ENCODE data around the gene DNAAF5. TPM values are rescaled to one million over a fixed set of nuclear protein-coding genes. Genes with fewer than 3 reads are reported as not detected.

Gene DNAAF5
- total and polyA plus RNA-seq, 2 of the 4 experiments (the other 2 are of a cell fraction): 12.4 to 32.6 TPM

- intact Hi-C loops (cut with micrococcal nuclease): no loop called here
- WGBS, 2 experiments (ENCODE audit: extremely low coverage in 2 of 2, insufficient read length in 1 of 2): 94% methylated on average over 5 of the region's 9 CpGs; no CpG with 5 or more reads in 1 of the 2 experiments
Observed at GRCh38 chr7:779480-779879, 53.0 kb downstream of the DNAAF5 start.

More at GRCh38 chr7:779480-779879, 53.0 kb downstream of the DNAAF5 start:
- H2AFZ ChIP-seq (replicated peaks; ENCODE audit: low read length, poor library complexity): no peak overlapping the region
- ATAC-seq (ENCODE audit: low read depth): no peak
- in situ Hi-C loops (cut with MboI; ENCODE audit: low sequenced_read_pairs): loop anchor here (5.0 kb wide), 1 partner anchor 462 kb away; no protein-coding TSS in a partner anchor
- ChIA-PET POLR2A (ENCODE audit: unreplicated experiment) (no interaction called here), CTCF (interaction anchor here (0.6 kb wide), 1 partner anchor 566 kb away, joined by 3 read pairs; no protein-coding TSS in a partner anchor)
- H2BK120ac ChIP-seq (ENCODE audit: low read depth, low read length): no peak overlapping the region
- H4K91ac ChIP-seq (ENCODE audit: insufficient read depth, low read depth, low read length): no peak overlapping the region
- H2BK5ac ChIP-seq (ENCODE audit: low read depth, low read length, poor library complexity, severe bottlenecking): no peak overlapping the region
- H3K9me3 ChIP-seq (ENCODE audit: control insufficient read depth, insufficient read depth, low read length): no peaks in the 10 kb centered on the region
- H3K18ac ChIP-seq (ENCODE audit: low read depth, low read length): no peak overlapping the region
- no peak overlapping the region for H2BK15ac ChIP-seq (ENCODE audit: low read depth, low read length)
- peaks cover 3% of the 10 kb centered on the region; the same call in 1 of the 2 replicates for H3K9me1 ChIP-seq (ENCODE audit: insufficient read depth, low read length)
- no peak overlapping the region for H4K8ac ChIP-seq (ENCODE audit: low read depth in 2 of 2, low read length in 2 of 2)
- no peak overlapping the region for H4K5ac ChIP-seq (ENCODE audit: low read depth, low read length)
- H2BK20ac ChIP-seq (ENCODE audit: low read depth, low read length): no peak overlapping the region
- H3K14ac ChIP-seq (replicated peaks; ENCODE audit: low read depth, low read length): no peak overlapping the region
- BruUV-seq (replicated peaks): no TSS peak
- no peak overlapping the region for H2AK5ac ChIP-seq (ENCODE audit: low read depth, low read length)
- H3K23ac ChIP-seq (ENCODE audit: low read depth, low read length): no peak overlapping the region
- no peak overlapping the region for H3K56ac ChIP-seq (ENCODE audit: extremely low read depth, insufficient read depth, low read length)
- TF ChIP-seq POLR2A (IDR thresholded peaks at IDR 0.05; ENCODE audit: low read depth, low read length): no peak
- no peak for TF ChIP-seq MAFK (IDR thresholded peaks at IDR 0.05; ENCODE audit: low read depth, low read length)
- TF ChIP-seq RCOR1 (IDR thresholded peaks at IDR 0.05; ENCODE audit: insufficient replicate concordance, low read length): no peak
- TF ChIP-seq CTCF (conservative IDR thresholded peaks at IDR 0.05; ENCODE audit: low read depth, low read length): no peak
- TF ChIP-seq CEBPB (IDR thresholded peaks at IDR 0.05; ENCODE audit: low read depth, low read length): no peak
- no peak for TF ChIP-seq BHLHE40 (IDR thresholded peaks at IDR 0.05; ENCODE audit: low read depth, low read length)
- H3K27ac ChIP-seq (ENCODE audit: insufficient read depth, low read length): no peak overlapping the region
- no peak overlapping the region for H3K4me2 ChIP-seq (ENCODE audit: low read depth, low read length)
- no peak overlapping the region for H3K4me3 ChIP-seq (ENCODE audit: insufficient read depth, low read depth, low read length)
- no peak overlapping the region for H3K4ac ChIP-seq (ENCODE audit: low read depth, low read length)
- dilution Hi-C loops (cut with HindIII; ENCODE audit: low sequenced_read_pairs, unreplicated experiment): no loop called here
- H4K20me1 ChIP-seq (ENCODE audit: insufficient read depth, low read length): no peaks in the 10 kb centered on the region; the same call in 1 of the 2 replicates
- H3K9ac ChIP-seq (ENCODE audit: low read depth, low read length): no peak overlapping the region
- H3K4me1 ChIP-seq (ENCODE audit: control insufficient read depth, insufficient read depth, low read length): peaks cover 11% of the 10 kb centered on the region
- no peaks in the 10 kb centered on the region for H3K27me3 ChIP-seq (ENCODE audit: control insufficient read depth, insufficient read depth, low read length)
- DNase-seq: no peak
- H2AK9ac ChIP-seq (replicated peaks; ENCODE audit: low read depth, low read length, poor library complexity): no peak overlapping the region
- peaks cover 38% of the 10 kb centered on the region for H3K36me3 ChIP-seq (ENCODE audit: control insufficient read depth, insufficient read depth, low read length)
- peaks cover 0 to 4% of the 10 kb centered on the region in 2 experiments; a peak in 1 of 4 replicates for H3K79me1 ChIP-seq (ENCODE audit: low read depth in 1 of 2, low read length in 2 of 2)
